G401.6 (cell line): ENCODE results near the gene LOXL1.
"Not testable (repeated sequence)": the region's sequence is repeated elsewhere in the genome, so short reads cannot be mapped to it uniquely, and the experiment has no call there.

Experiments used
- FAIRE-seq: peaks from 2 replicates; lab custom pipeline; 2012; peaks lifted over from hg19 to GRCh38; lab: Jason Lieb, UNC

LOXL1 gene

GRCh38 chr15:73923156-73923487 is 3.1 kb upstream of the LOXL1 start:
- no peak for FAIRE-seq

- no peak for FAIRE-seq
Observed at GRCh38 chr15:73923488-73924164, 2.6 kb upstream of the LOXL1 start.

- FAIRE-seq = peak; percentile 59
Observed at GRCh38 chr15:73924171-73924921, 1.9 kb upstream of the LOXL1 start.

- FAIRE-seq = no peak
Observed at GRCh38 chr15:73925848-73926218, 429 bp upstream of the LOXL1 start.

GRCh38 chr15:73927003-73927475 is 777 bp downstream of the LOXL1 start:
- FAIRE-seq = no peak

- FAIRE-seq = no peak
Observed at GRCh38 chr15:73927476-73928240, 1.4 kb downstream of the LOXL1 start.

- no peak for FAIRE-seq
Observed at GRCh38 chr15:73928241-73928579, 1.9 kb downstream of the LOXL1 start.

- no peak for FAIRE-seq
Observed at GRCh38 chr15:73928971-73929627, 2.8 kb downstream of the LOXL1 start.

- no peak for FAIRE-seq
Observed at GRCh38 chr15:73930371-73930770, 4.1 kb downstream of the LOXL1 start.

GRCh38 chr15:73930790-73931281 is 4.6 kb downstream of the LOXL1 start:
- FAIRE-seq = no peak

- no peak for FAIRE-seq
Observed at GRCh38 chr15:73931441-73931840, 5.2 kb downstream of the LOXL1 start.

GRCh38 chr15:73932381-73933191 is 6.3 kb downstream of the LOXL1 start:
- FAIRE-seq = no peak

GRCh38 chr15:73934281-73934680 is 8.0 kb downstream of the LOXL1 start:
- FAIRE-seq = no peak

- FAIRE-seq = no peak
Observed at GRCh38 chr15:73935547-73935946, 9.3 kb downstream of the LOXL1 start.

GRCh38 chr15:73936181-73936580 is 9.9 kb downstream of the LOXL1 start:
- no peak for FAIRE-seq

GRCh38 chr15:73936588-73937290 is 10.5 kb downstream of the LOXL1 start:
- no peak for FAIRE-seq

GRCh38 chr15:73937296-73937695 is 11.0 kb downstream of the LOXL1 start:
- FAIRE-seq = no peak

- FAIRE-seq = no peak
Observed at GRCh38 chr15:73937726-73938125, 11.5 kb downstream of the LOXL1 start.

- FAIRE-seq = not testable (repeated sequence)
Observed at GRCh38 chr15:73938516-73938915, 12.3 kb downstream of the LOXL1 start.

- no peak for FAIRE-seq
Observed at GRCh38 chr15:73939138-73939537, 12.9 kb downstream of the LOXL1 start.
